NCI-H2081 (cell line): ENCODE results near the gene PPP1R3E.

Experiments used
- DNase-seq, 2 experiments: peaks; one replicate each; lab custom pipeline; 2025; lab: John Stamatoyannopoulos, UW

PPP1R3E gene

DNA sequence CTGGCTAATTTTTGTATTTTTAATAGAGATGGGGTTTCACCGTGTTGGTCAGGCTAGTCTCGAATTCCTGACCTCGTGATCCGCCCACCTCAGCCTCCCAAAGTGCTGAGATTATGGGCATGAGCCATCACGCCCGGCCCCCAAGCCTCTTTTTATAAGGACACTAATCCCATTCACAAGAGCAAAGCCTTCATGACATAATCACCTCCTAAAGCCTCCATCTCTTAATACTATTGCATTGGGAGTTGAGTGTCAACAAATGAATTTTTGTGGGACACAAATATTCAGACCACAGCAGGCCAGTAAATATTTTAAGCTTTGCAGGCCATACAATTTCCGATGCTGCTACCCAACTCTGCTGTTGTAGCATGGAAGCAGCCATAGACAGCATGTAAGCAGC lies 54.1 kb downstream of the PPP1R3E start:
- DNase-seq: no peak
